Neuronal stem cell (in vitro differentiated cells): ENCODE results near the gene CT47A1. TPM values are rescaled to one million over a fixed set of nuclear protein-coding genes. Genes with fewer than 3 reads are reported as not detected.
"Not testable (repeated sequence)": the region's sequence is repeated elsewhere in the genome, so short reads cannot be mapped to it uniquely, and the experiment has no call there.

Experiments used
- DNase-seq: peaks from one replicate; pipeline ENCODE4 v3.0.0-alpha.2; 2013; ENCODE audit warnings: low spot score
- H2AFZ ChIP-seq: one replicate; pipeline ENCODE4 v1.6.1; 2013; ENCODE audit warnings: mild to moderate bottlenecking, low read length, inconsistent platforms
- H2AK5ac ChIP-seq: 2 replicates; pipeline ENCODE4 v1.6.1; 2013; ENCODE audit warnings: low read depth, mild to moderate bottlenecking, inconsistent platforms, low read length, moderate library complexity, mixed read lengths
- H2BK120ac ChIP-seq: 2 replicates; pipeline ENCODE4 v1.6.1; 2013; ENCODE audit warnings: low read depth, mild to moderate bottlenecking, inconsistent platforms, low read length, moderate library complexity, mixed read lengths
- H2BK12ac ChIP-seq: one replicate; pipeline ENCODE4 v1.6.1; 2013; ENCODE audit warnings: low read length, inconsistent platforms
- H2BK15ac ChIP-seq: 2 replicates; pipeline ENCODE4 v1.6.1; 2013; ENCODE audit warnings: mild to moderate bottlenecking, low read length, inconsistent platforms, mixed read lengths
- H2BK5ac ChIP-seq: one replicate; pipeline ENCODE4 v1.6.1; 2013; ENCODE audit warnings: inconsistent platforms, mild to moderate bottlenecking, low read length, moderate library complexity
- H3K14ac ChIP-seq: one replicate; pipeline ENCODE4 v1.6.1; 2013; ENCODE audit warnings: low read length, inconsistent platforms
- H3K18ac ChIP-seq: 2 replicates; pipeline ENCODE4 v1.6.1; 2013; ENCODE audit warnings: low read length, inconsistent platforms
- H3K23ac ChIP-seq: 2 replicates; pipeline ENCODE4 v1.6.1; 2013; ENCODE audit warnings: low read depth, mild to moderate bottlenecking, mixed read lengths, low read length, inconsistent platforms; ENCODE audit not compliant: poor library complexity
- H3K27ac ChIP-seq: replicated peaks from 3 replicates; pipeline ENCODE4 v1.5.1; 2013; ENCODE audit warnings: low read length, inconsistent platforms
- H3K27me3 ChIP-seq, 3 experiments: 2 replicates each; pipeline ENCODE4 v1.6.1; 2013; ENCODE audit warnings: low read length in 3 of 3, mild to moderate bottlenecking in 2 of 3, inconsistent platforms in 1 of 3, low read depth in 1 of 3, mixed read lengths in 1 of 3, moderate library complexity in 1 of 3; ENCODE audit not compliant: control insufficient read depth in 3 of 3, insufficient read depth in 3 of 3
- H3K36me3 ChIP-seq, 2 donors: replicated peaks in 1 of 2; 2 replicates each; pipeline ENCODE4 v1.6.1; 2013; ENCODE audit warnings: low read length in 2 of 2; ENCODE audit not compliant: control insufficient read depth in 2 of 2, insufficient read depth in 2 of 2
- H3K4ac ChIP-seq: 2 replicates; pipeline ENCODE4 v1.6.1; 2013; ENCODE audit warnings: inconsistent platforms, mild to moderate bottlenecking, low read length, moderate library complexity
- H3K4me1 ChIP-seq, 2 donors: 1 replicate in 1 of 2; 2 replicates in 1 of 2; pipeline ENCODE4 v1.6.1; 2013; ENCODE audit warnings: low read length in 2 of 2, low read depth in 1 of 2; ENCODE audit not compliant: control insufficient read depth in 2 of 2, insufficient read depth in 1 of 2
- H3K4me2 ChIP-seq: one replicate; pipeline ENCODE4 v1.6.1; 2013; ENCODE audit warnings: mild to moderate bottlenecking, low read length, inconsistent platforms; ENCODE audit not compliant: insufficient read depth, poor library complexity, severe bottlenecking
- H3K4me3 ChIP-seq, 2 donors: 2 replicates each; pipeline ENCODE4 v1.5.1; 2013; ENCODE audit warnings: low read length in 2 of 2, mild to moderate bottlenecking in 2 of 2, inconsistent platforms in 1 of 2, moderate library complexity in 1 of 2
- H3K79me1 ChIP-seq: one replicate; pipeline ENCODE4 v1.6.1; 2013; ENCODE audit warnings: low read depth, mild to moderate bottlenecking, inconsistent platforms, low read length, moderate library complexity
- H3K9ac ChIP-seq: one replicate; pipeline ENCODE4 v1.6.1; 2013; ENCODE audit warnings: mild to moderate bottlenecking, low read depth, low read length, inconsistent platforms; ENCODE audit not compliant: poor library complexity
- H3K9me3 ChIP-seq, 2 donors: replicated peaks in 1 of 2; 2 replicates each; pipeline versions ENCODE3 to v1.6.1; 2013; ENCODE audit warnings: low read length in 2 of 2, mild to moderate bottlenecking in 2 of 2, inconsistent platforms in 1 of 2, low read depth in 1 of 2, mixed read lengths in 1 of 2, moderate library complexity in 1 of 2; ENCODE audit not compliant: control insufficient read depth in 2 of 2, insufficient read depth in 1 of 2
- H4K8ac ChIP-seq: one replicate; pipeline ENCODE4 v1.6.1; 2013; ENCODE audit warnings: low read depth, mild to moderate bottlenecking, inconsistent platforms, low read length, moderate library complexity
- H4K91ac ChIP-seq: one replicate; pipeline ENCODE4 v1.6.1; 2013; ENCODE audit warnings: low read length, low read depth, mild to moderate bottlenecking, inconsistent platforms; ENCODE audit not compliant: poor library complexity
- WGBS, 2 donors: extraction: QIAGEN DNeasy Blood & Tissue Kit; methylation state at CpG; one replicate each; pipeline ENCODE4 v1.1.7; 2013; ENCODE audit warnings: missing lambda C conversion rate in 2 of 2, mixed read lengths in 1 of 2; ENCODE audit not compliant: insufficient read length in 2 of 2, insufficient replicate concordance in 1 of 2; ENCODE audit errors: extremely low coverage in 2 of 2; 5-methylcytosine and 5-hydroxymethylcytosine counted together
- small RNA-seq: library from polyadenylated mRNA; stranded (forward); fragments of <200 nt; extraction: miRNeasy Mini kit (QIAGEN cat#:217004); gene quantifications from one replicate; pipeline ENCODE3, GENCODE V24; 2013; ENCODE audit not compliant: insufficient read depth

The CT47A1 gene

DNA sequence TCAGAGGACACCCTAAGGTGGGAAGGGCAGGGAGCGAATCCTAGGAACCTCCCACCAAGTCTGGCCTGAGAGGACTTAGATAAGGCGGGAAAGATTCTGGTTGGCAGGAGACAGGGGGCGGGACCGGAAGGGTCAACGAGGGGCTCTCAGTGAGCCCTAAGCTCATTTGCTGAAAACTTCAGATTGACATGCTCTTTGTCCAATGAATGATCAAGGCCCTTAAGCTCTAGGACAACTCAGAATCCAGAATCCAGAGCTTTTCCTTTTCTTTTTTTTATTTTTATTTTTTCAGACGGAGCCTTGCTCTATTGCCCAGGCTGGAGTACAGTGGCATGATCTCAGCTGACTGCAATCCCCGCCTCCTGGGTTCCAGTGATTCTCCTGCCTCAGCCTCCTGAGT is 29.1 kb downstream of the CT47A1 start, which contains the start of gene CT47A7:
CT47A7 (minus strand) TSS at position 101 of the 400 bp plus-strand sequence. CDS start 255 bp downstream, outside the sequence.
- not testable (repeated sequence) for H4K91ac ChIP-seq, H2BK5ac ChIP-seq, H2BK12ac ChIP-seq, H3K23ac ChIP-seq, H2BK120ac ChIP-seq, DNase-seq, H3K27me3 ChIP-seq, H3K4me2 ChIP-seq, H2AFZ ChIP-seq, H3K27ac ChIP-seq, H3K4me3 ChIP-seq, H3K18ac ChIP-seq, H3K79me1 ChIP-seq, H4K8ac ChIP-seq, H3K9me3 ChIP-seq, H2AK5ac ChIP-seq, H3K36me3 ChIP-seq, H2BK15ac ChIP-seq, H3K4me1 ChIP-seq, H3K9ac ChIP-seq, H3K14ac ChIP-seq, H3K4ac ChIP-seq
- WGBS, 2 donors, result no CpG with 5 or more reads among the region's 7 CpGs

Small RNA genes lying within 50 kb of the gene (small RNA-seq; reads per million reads assigned to genes)
- gene AL670379.1, result not detected
- gene AL670379.10, result not detected
- not detected for gene AL670379.11
- gene AL670379.12, result not detected
- not detected for gene AL670379.2
- gene AL670379.3, result not detected
- not detected for gene AL670379.4
- gene AL670379.5, result not detected
- gene AL670379.6, result not detected
- not detected for gene AL670379.7
- not detected for gene AL670379.8
- gene AL670379.9, result not detected
